ENCODE results near the gene RAB20.

The RAB20 gene

GRCh38 chr13:110529522-110530311 is 31.8 kb downstream of the RAB20 start:
- no peak for DNase-seq (ENCODE audit: low read depth)

- no peak for DNase-seq (ENCODE audit: low read depth)
These were observed 32.6 kb downstream of the RAB20 start for GRCh38 chr13:110528911-110529310.

GRCh38 chr13:110528371-110528770 is 33.2 kb downstream of the RAB20 start:
- DNase-seq (ENCODE audit: low read depth), result no peak

- no peak for DNase-seq (ENCODE audit: low read depth)
These were observed 35.9 kb downstream of the RAB20 start for GRCh38 chr13:110525328-110526319.

- DNase-seq (ENCODE audit: low read depth), result no peak
These were observed 36.8 kb downstream of the RAB20 start for GRCh38 chr13:110524541-110525257.

GRCh38 chr13:110523838-110524540 is 37.5 kb downstream of the RAB20 start:
- no peak for DNase-seq (ENCODE audit: low read depth)

GRCh38 chr13:110523180-110523579 is 38.3 kb downstream of the RAB20 start:
- DNase-seq (ENCODE audit: low read depth), result no peak

GRCh38 chr13:110522721-110523120 is 38.8 kb downstream of the RAB20 start:
- DNase-seq (ENCODE audit: low read depth), result no peak

- DNase-seq (ENCODE audit: low read depth), result no peak
These were observed 39.6 kb downstream of the RAB20 start for GRCh38 chr13:110521946-110522345.

- DNase-seq (ENCODE audit: low read depth), result no peak
These were observed 40.2 kb downstream of the RAB20 start for GRCh38 chr13:110521296-110521680.

GRCh38 chr13:110520431-110521295 is 40.9 kb downstream of the RAB20 start:
- no peak for DNase-seq (ENCODE audit: low read depth)

GRCh38 chr13:110519506-110519905 is 42.0 kb downstream of the RAB20 start:
- no peak for DNase-seq (ENCODE audit: low read depth)

GRCh38 chr13:110519046-110519445 is 42.5 kb downstream of the RAB20 start:
- DNase-seq (ENCODE audit: low read depth), result no peak

- DNase-seq (ENCODE audit: low read depth), result no peak
These were observed 43.0 kb downstream of the RAB20 start for GRCh38 chr13:110518571-110518970.

- DNase-seq (ENCODE audit: low read depth), result no peak
These were observed 43.3 kb downstream of the RAB20 start for GRCh38 chr13:110518226-110518525.

GRCh38 chr13:110517505-110518225 is 43.9 kb downstream of the RAB20 start:
- no peak for DNase-seq (ENCODE audit: low read depth)

GRCh38 chr13:110516500-110516899 is 45.0 kb downstream of the RAB20 start:
- DNase-seq (ENCODE audit: low read depth), result no peak

- no peak for DNase-seq (ENCODE audit: low read depth)
These were observed 49.3 kb downstream of the RAB20 start for GRCh38 chr13:110512198-110512740.

- no peak for DNase-seq (ENCODE audit: low read depth)
These were observed 49.9 kb downstream of the RAB20 start for GRCh38 chr13:110511509-110512181.
